Bronchial epithelial cell (primary cell): Measurements from ENCODE around the gene NMNAT2. TPM values are rescaled to one million over a fixed set of nuclear protein-coding genes. Genes with fewer than 3 reads are reported as not detected.

Experiments used
- DNase-seq: peaks from one replicate; pipeline ENCODE4 v3.0.0-alpha.2; 2010; ENCODE audit warnings: low read depth
- FAIRE-seq: peaks from 2 replicates; lab custom pipeline; 2011; peaks lifted over from hg19 to GRCh38; lab: Jason Lieb, UNC
- H3K27me3 ChIP-seq: 2 replicates; pipeline ENCODE4 v1.5.1; 2011; ENCODE audit warnings: low read length; ENCODE audit not compliant: control insufficient read depth, insufficient read depth
- H3K36me3 ChIP-seq: 2 replicates; pipeline ENCODE4 v1.5.1; 2011; ENCODE audit warnings: low read length; ENCODE audit not compliant: control insufficient read depth, insufficient read depth
- H3K4me3 ChIP-seq: 2 replicates; pipeline ENCODE4 v1.5.1; 2011; ENCODE audit warnings: mild to moderate bottlenecking, low read depth, low read length, control low read depth
- CTCF ChIP-seq: IDR thresholded peaks from 2 replicates; pipeline ENCODE4 v1.5.1; 2011; ENCODE audit warnings: mild to moderate bottlenecking, moderate library complexity, low read length, control low read depth, inconsistent platforms; ENCODE audit not compliant: insufficient read depth, severe bottlenecking
- total RNA-seq: library from RNA; depleted of rRNA; stranded (reverse); fragments of >200 nt; gene quantifications from 2 replicates; pipeline ENCODE4 v1.2.1, GENCODE V29; 2014

Gene NMNAT2
- total RNA-seq, 1 donor from 2014 or later, result 0.26 TPM

- Histone ChIP-seq H3K36me3 (no peaks in the 10 kb centered on the region), H3K27me3 (no peaks in the 10 kb centered on the region), H3K4me3 (no peak overlapping the region)
- DNase-seq, result no peak
- no peak for FAIRE-seq
- no peak for TF ChIP-seq CTCF
These were observed 154.1 kb downstream of the NMNAT2 start for GRCh38 chr1:183263886-183264602.

GRCh38 chr1:183262628-183263200, 155.5 kb downstream of the NMNAT2 start:
- no peaks in the 10 kb centered on the region for H3K36me3 ChIP-seq
- no peaks in the 10 kb centered on the region for H3K27me3 ChIP-seq
- no peak overlapping the region for H3K4me3 ChIP-seq
- FAIRE-seq (no peak), DNase-seq (no peak)
- no peak for TF ChIP-seq CTCF

- Histone ChIP-seq H3K36me3 (no peaks in the 10 kb centered on the region), H3K27me3 (no peaks in the 10 kb centered on the region), H3K4me3 (no peak overlapping the region)
- no peak for TF ChIP-seq CTCF
- FAIRE-seq, result no peak
- no peak for DNase-seq
These were observed 158.3 kb downstream of the NMNAT2 start for GRCh38 chr1:183259924-183260323.

GRCh38 chr1:183255073-183255472, 163.1 kb downstream of the NMNAT2 start:
- DNase-seq (no peak), FAIRE-seq (no peak)
- no peaks in the 10 kb centered on the region for H3K36me3 ChIP-seq
- no peak overlapping the region for H3K4me3 ChIP-seq
- no peaks in the 10 kb centered on the region for H3K27me3 ChIP-seq
- no peak for TF ChIP-seq CTCF

GRCh38 chr1:183251959-183252450, 166.2 kb downstream of the NMNAT2 start:
- FAIRE-seq, result no peak
- Histone ChIP-seq H3K4me3 (no peak overlapping the region), H3K27me3 (no peaks in the 10 kb centered on the region), H3K36me3 (no peaks in the 10 kb centered on the region)
- peak; percentile 57 for DNase-seq
- TF ChIP-seq CTCF, result no peak
